HG03175 (cell line): ENCODE results near the gene MS4A4E.
A peak's percentile ranks its signal among the peaks of the same experiment; 100 is the strongest.
"Not testable (repeated sequence)": the region's sequence is repeated elsewhere in the genome, so short reads cannot be mapped to it uniquely, and the experiment has no call there.

Source experiments
- ATAC-seq: cut with Tn5 transposase; IDR thresholded peaks from one replicate; pipeline ENCODE4 v1.9.1; 2021; ENCODE audit warnings: mild to moderate bottlenecking, moderate library complexity; ENCODE audit not compliant: unreplicated experiment

MS4A4E gene

GRCh38 chr11:60222141-60222540, 20.8 kb downstream of the MS4A4E start:
- no peak for ATAC-seq

- no peak for ATAC-seq
Measured at GRCh38 chr11:60221692-60222091, 21.2 kb downstream of the MS4A4E start.

GRCh38 chr11:60221181-60221580, 21.8 kb downstream of the MS4A4E start:
- no peak for ATAC-seq

GRCh38 chr11:60214386-60214785, 28.6 kb downstream of the MS4A4E start:
- no peak for ATAC-seq

- ATAC-seq, result no peak
Measured at GRCh38 chr11:60211206-60211605, 31.7 kb downstream of the MS4A4E start.

GRCh38 chr11:60209977-60210376, 33.0 kb downstream of the MS4A4E start:
- no peak for ATAC-seq

GRCh38 chr11:60208951-60209350, 34.0 kb downstream of the MS4A4E start:
- no peak for ATAC-seq

- no peak for ATAC-seq
Measured at GRCh38 chr11:60208146-60208895, 34.6 kb downstream of the MS4A4E start.

GRCh38 chr11:60206616-60207015, 36.3 kb downstream of the MS4A4E start:
- no peak for ATAC-seq

GRCh38 chr11:60204922-60205321, 38.0 kb downstream of the MS4A4E start:
- ATAC-seq, result no peak

GRCh38 chr11:60201334-60201733, 41.6 kb downstream of the MS4A4E start:
- not testable (repeated sequence) for ATAC-seq

GRCh38 chr11:60197442-60197841, 45.5 kb downstream of the MS4A4E start:
- ATAC-seq, result no peak

- ATAC-seq, result no peak
Measured at GRCh38 chr11:60195923-60196368, 47.0 kb downstream of the MS4A4E start.

GRCh38 chr11:60194511-60194910, 48.4 kb downstream of the MS4A4E start:
- ATAC-seq, result no peak

GRCh38 chr11:60193687-60194433, 49.1 kb downstream of the MS4A4E start:
- ATAC-seq, result peak; percentile 90

GRCh38 chr11:60192564-60192963, 50.4 kb downstream of the MS4A4E start:
- not testable (repeated sequence) for ATAC-seq

- not testable (repeated sequence) for ATAC-seq
Measured at GRCh38 chr11:60188481-60188880, 54.5 kb downstream of the MS4A4E start.

- ATAC-seq, result not testable (repeated sequence)
Measured at GRCh38 chr11:60186128-60186527, 56.8 kb downstream of the MS4A4E start.

- not testable (repeated sequence) for ATAC-seq
Measured at GRCh38 chr11:60185512-60185827, 57.5 kb downstream of the MS4A4E start.

- peak; percentile 63 for ATAC-seq
Measured at GRCh38 chr11:60184824-60185511, 58.0 kb downstream of the MS4A4E start.

- no peak for ATAC-seq
Measured at GRCh38 chr11:60183591-60184205, 59.2 kb downstream of the MS4A4E start.
